Glomerular visceral epithelial cell (primary cell): ENCODE data around the gene SNX12.
"Not testable (repeated sequence)": the region's sequence is repeated elsewhere in the genome, so short reads cannot be mapped to it uniquely, and the experiment has no call there.

Source experiments
- DNase-seq: peaks from one replicate; pipeline ENCODE4 v3.0.0-alpha.2; 2016; ENCODE audit errors: extremely low spot score

The SNX12 gene

DNA sequence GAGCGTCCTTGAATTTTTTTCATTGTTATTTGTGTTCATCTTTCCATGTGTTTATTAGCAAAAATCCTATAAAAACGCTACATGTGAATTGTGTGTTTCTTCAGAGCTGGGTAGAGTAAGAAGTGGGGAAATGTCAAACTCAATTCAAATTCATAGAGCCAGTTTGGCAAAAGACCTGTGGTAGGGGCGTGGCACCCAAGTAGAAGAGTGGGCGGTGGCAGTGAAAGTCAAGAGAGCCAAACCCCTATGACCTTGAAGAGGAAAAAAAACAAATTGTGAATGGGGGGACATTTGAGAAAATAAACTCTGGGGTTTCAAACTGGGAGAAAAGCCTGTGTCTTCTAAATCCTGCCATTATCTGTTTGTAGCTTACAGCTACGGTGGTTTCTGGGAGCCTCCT is 23.1 kb upstream of the SNX12 start:
- DNase-seq: no peak

DNA sequence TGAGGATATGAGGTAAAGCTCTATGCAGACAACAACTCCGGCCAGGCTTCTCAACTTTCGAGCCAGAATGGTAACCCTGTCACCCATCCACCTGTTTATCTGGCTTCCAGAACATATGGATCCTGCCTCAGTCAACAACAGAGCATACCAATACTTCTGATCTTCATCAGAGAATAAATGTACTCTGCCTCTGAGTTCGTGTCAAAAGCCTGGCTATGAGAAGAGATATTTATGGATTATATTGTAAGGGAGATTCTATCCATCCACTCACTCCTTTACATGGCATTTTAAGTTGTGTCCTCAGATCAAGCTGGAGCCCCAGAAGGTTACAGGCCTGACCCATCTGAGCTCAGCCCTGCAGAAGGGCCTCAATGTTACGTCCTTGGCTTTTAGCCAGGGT is 17.8 kb upstream of the SNX12 start:
- DNase-seq: no peak

DNA sequence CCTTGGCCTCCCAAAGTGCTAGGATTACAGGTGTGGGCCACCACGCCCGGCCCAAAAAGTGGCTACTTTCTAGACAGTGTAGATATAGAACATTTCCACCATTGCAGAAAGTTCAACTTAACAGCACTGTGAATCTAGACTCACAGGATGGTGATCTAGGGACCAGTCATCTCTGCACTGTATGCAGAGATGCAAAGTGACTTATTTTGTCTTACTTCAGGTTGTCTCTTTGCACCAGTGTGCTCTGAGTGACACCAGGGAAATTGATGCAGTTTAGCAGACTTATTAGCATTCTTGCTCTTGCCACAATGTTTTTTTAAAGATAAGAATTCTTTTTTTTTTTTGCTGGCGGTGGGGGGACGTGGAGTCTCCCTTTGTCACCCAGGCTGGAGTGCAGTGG is 14.7 kb upstream of the SNX12 start:
- DNase-seq: no peak

DNA sequence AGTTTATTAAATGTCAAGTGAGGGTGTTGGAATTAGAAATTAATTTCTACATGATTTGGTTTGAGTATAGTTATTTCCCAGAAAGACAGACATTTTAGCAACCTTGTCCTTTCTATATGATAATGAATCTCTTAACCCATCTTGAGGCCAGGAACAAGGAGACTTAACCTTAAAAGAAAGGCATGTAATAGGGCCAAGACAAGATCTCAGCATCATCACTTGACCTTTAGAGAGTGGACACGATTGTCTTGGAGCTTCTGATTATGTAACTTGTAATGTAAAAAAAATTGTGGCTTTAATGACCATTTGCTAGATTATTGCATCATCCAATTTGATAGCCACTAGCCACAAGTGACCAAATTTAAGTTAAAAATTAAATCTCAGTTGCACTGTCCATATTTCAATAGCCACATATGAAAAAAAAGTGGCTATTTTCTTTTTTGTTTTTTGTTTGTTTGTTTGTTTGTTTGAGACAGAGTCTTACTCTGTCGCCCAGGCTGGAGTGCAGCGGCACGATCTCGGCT is 14.1 kb upstream of the SNX12 start:
- no peak for DNase-seq

DNA sequence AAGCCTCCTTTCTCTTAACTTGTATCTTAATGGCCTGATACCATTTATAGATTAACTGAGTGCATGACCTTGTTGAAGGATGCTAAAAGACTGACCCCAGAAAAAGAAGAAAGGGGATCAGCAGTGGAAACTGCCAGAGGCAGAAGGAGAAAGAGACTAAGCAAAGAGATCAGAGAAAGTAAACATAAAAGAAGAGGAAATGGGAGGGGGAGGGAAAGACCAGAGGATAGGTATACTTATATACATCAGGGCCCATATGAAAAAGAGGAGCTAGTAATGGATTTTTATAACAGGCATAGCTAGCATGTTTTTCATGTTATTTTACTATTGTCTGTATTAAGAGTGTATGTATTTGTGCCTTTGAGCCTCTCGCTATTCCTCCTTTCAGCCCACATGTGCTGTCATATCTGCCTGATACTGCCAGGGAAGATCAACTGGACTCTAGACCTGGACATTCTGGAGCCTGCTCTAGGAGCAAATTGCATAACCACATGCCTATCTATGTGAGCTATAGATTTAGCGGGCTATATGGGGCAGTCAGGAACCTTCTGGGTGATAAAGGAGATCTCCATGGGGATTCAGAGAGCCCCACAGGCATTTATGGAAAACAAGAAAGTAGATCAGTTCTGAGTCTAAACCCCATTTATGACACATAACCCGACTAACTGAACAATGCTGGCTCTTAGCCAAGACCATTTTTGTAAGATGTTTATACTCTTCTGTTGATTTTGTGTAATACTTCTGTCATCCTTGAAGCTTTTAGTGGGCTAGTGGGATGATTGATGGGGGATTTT is 13.4 kb upstream of the SNX12 start:
- DNase-seq: no peak

DNA sequence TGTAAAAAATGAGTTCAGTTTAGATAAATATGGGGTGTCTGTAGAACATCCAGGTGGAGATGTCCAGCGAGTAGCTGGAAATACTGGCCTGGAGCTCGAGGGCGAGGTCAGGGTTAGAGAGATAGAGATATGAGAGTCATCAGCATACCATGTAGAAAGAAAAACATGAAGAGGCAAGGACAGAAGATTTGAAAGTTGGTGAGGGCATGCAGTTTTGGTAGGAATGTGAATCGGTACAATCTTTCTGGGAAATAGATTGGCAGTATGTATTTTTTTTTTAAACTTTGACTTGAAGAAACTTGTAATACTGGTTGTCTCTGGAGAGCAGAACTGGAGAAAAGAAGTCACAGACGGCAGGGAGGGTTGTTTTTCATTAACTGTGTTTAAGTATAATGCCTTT is 2.4 kb upstream of the SNX12 start:
- DNase-seq: no peak

DNA sequence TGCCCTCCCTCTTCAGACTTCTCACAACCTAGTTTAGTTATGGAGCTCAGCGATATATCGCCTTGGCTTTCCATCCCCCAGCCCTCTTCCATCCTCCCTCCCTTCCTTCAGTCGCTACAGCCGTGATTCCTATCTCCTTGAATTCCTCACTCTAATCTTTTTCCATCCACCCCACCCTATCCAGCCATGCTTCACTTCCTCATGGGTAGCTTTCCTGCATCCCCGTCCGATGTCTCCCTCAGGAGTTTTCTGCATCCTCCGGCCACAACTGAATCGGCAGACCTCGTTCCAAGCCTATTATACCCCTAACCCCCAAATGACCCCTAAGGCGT is 456 bp downstream of the SNX12 start:
- no peak for DNase-seq

DNA sequence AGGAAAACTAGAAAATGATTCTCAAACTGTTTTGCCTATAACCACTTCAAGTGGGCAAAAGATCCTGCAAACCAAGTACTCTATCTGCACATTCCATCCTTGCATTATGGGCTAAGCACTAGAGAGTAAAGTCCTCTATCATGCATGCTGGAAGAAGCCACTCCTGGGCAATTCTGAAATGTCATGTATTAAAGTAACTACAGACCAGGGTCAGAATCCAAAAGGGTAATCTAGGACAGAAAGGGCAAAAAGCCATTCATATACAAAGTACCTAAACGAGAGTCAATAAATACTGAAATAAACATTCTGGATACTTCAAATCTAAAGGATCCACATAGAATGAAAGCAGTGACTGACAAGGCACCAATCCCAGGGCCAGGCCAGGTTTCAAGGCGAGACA is 1.0 kb downstream of the SNX12 start:
- no peak for DNase-seq

DNA sequence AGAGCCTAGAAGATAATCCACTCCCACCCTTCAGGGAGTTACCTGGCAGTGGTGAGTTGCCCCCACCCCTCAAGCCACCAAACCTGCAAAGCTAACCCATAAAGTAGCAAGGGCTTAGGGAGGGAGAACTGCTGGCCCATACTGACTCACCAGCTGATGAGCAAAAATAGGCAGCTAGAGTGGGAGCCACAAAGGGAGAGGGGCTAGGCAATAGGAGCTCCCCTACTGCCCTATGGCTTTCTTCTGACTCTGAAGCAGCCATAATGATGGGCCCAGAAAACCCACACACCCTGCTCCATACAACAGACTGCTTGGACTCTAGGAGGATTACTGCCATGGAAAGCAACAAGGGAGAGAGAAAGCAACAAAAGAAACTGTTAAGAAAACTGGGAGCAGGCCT is 8.0 kb downstream of the SNX12 start:
- no peak for DNase-seq

DNA sequence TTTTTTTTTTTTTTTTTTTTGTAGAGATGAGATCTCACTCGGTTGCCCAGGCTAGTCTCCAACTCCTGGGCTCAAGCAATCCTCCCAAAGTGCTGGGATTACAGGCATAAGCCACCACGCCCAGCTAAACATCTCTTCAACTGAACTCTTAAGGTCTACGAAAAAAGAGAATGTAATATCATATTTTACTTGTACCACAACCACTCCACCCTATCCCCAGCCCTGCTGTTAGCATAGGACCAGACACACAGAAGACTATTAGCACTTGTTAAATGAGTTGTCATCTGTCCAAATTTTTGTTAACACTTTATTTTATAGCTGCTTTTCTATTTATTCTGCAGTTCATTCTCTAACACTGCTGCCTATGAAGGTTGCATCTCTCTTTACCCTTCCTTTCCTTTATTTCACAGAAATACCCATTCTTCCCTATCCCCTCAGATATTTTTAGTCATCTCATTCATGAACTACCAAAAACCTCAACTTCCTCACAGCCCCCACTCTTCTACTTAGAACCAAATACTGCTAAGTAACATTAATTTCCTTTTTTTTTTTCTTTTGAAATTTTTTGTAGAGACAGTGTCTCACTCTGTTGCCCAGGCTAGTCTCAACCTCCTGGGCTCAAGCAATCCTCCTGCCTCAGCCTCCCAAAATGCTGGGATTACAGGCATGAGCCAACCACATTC is 10.1 kb downstream of the SNX12 start:
- DNase-seq: no peak

DNA sequence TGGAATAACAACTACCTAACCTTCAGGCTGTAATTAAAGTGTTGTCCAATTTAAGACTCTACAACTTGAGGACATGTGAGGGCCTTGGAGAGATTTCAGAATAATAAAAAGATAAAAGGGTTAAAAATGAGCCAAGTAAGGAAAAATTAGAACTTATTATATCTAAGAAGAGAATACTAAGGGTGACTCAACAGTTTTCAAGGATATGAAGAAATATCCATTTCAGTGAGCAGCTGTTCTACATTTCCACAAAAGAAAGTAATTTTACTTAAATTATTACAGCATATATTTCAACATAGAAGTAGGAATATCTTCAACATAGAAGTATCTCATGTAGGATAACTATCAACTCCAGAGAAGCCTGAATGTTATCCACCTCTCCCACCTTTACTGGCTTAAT is 11.3 kb downstream of the SNX12 start:
- no peak for DNase-seq

DNA sequence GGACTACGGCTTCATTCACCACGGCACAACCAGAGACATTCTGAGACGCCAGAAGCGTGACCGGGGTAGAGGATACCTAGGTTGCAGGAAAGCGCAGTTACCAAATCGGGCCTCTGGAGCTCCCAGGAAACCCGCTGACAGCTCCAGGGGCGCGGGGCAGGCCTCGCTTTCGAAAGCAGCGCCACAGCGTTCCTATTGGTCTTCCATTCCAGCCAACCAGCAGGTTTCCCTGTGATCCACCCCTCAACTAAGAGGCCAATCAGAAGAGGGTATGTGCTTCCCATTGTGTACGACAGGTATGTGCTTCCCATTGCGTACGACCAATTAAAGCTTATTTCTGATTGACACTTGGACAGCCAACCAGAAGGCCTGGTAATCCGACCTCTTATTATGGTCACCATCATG is 14.9 kb downstream of the SNX12 start:
- DNase-seq: no peak

DNA sequence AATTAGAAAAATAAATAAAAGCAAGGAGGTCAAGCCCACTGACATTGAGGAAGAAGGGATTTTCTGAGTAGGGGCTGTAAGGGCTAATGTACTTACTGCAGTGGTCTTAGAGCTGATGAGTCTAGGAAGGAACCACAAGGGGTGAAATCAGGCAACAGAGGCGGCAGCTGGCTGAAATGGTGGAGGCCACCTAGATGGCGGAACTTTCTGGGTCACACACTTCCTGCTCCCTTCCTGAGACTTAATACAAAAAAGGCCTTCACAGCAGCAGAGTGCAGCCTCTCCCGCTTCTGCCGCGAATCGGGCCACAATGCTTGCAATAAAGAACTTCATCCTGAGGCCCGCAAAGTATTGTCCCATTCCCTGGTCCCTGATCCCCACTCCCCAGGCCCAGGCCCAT is 15.4 kb downstream of the SNX12 start:
- DNase-seq: no peak

DNA sequence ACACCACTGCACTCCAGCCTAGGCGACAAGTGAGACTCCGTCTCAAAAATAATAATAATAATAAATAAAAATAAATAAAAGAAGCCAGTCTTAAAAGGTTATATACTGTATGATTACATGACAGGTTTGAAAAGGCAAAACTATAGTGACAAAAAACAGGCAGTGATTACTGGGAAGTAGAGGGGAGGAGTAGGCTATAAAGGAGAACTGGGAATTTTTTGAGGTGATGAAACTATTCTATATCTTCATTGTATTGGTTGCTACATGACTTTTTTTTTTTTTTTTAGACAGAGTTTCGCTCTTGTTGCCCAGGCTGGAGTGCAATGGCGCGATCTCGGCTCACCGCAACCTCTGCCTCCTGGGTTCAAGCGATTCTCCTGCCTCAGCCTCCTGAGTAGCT is 20.2 kb downstream of the SNX12 start:
- DNase-seq: not testable (repeated sequence)

DNA sequence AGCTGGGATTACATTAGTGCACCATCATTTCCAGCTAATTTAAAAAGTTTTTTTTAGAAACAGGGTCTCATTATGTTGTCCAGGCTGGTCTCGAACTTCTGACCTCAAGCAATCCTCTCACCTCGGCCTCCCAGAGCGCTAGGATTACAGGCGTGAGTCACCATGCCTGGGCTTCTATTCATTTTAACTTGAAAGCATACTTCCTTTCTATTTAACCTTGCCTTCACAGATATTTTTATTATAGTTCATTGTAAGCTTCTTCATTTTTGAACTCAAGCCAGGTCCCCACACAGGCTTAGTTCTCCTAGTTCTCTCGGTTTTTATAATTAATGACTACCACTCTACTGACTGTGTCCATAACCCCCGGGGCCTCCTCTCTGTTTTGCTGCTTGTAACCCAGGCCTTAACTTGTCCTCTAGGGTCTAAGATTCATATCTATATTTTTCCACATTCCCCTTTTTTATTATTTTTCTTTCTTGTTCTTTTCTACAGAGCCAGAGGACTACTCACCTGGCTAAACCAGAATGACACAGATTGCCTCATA is 50.7 kb downstream of the SNX12 start:
- DNase-seq: no peak
